Fibroblast of lung (primary cell): Measurements from ENCODE around the gene COPG1.

Experiments used
- CTCF ChIP-seq, 2 donors: IDR thresholded peaks in 1 of 2; conservative IDR thresholded peaks in 1 of 2; 1 replicate in 1 of 2; 2 replicates in 1 of 2; pipeline ENCODE4 v1.5.1; 2011 to 2012; ENCODE audit warnings: low read length in 2 of 2, control low read depth in 1 of 2, inconsistent platforms in 1 of 2, low read depth in 1 of 2, mild to moderate bottlenecking in 1 of 2
- EZH2 ChIP-seq: IDR thresholded peaks from 2 replicates; pipeline ENCODE4 v1.5.1; 2012; ENCODE audit warnings: low read length, control low read depth, mild to moderate bottlenecking; ENCODE audit errors: missing control alignments

GRCh38 chr3:129282727-129283327, 33.4 kb downstream of the COPG1 start:
- TF ChIP-seq CTCF (conservative IDR thresholded peaks at IDR 0.05 in 1 of 2, IDR thresholded peaks at IDR 0.05 in 1 of 2; ENCODE audit: low read depth in 1 of 2, low read length in 2 of 2) (no peak), EZH2 (no peak)
